Fibroblast of lung (primary cell): ENCODE results near the gene SPTLC1. TPM values are rescaled to one million over a fixed set of nuclear protein-coding genes. Genes with fewer than 3 reads are reported as not detected.

ENCODE experiments used
- DNase-seq, 2 donors: peaks; one replicate each; pipeline versions ENCODE4 v3.0.0 to v3.0.0-alpha.2; 2010; ENCODE audit warnings: low read depth in 2 of 2
- H2AFZ ChIP-seq: 2 replicates; pipeline ENCODE4 v1.5.1; 2012; ENCODE audit warnings: low read length, control low read depth, inconsistent platforms
- H3K27ac ChIP-seq: 2 replicates; pipeline ENCODE4 v1.5.1; 2011; ENCODE audit warnings: low read length, control low read depth; ENCODE audit not compliant: insufficient read depth
- H3K27me3 ChIP-seq: 2 replicates; pipeline ENCODE4 v1.5.1; 2011; ENCODE audit warnings: mild to moderate bottlenecking, low read length; ENCODE audit not compliant: control insufficient read depth, insufficient read depth
- H3K36me3 ChIP-seq: 2 replicates; pipeline ENCODE4 v1.5.1; 2011; ENCODE audit warnings: low read length; ENCODE audit not compliant: control insufficient read depth, insufficient read depth
- H3K4me1 ChIP-seq: 2 replicates; pipeline ENCODE4 v1.5.1; 2011; ENCODE audit warnings: low read length; ENCODE audit not compliant: control insufficient read depth, insufficient read depth; ENCODE audit errors: extremely low read depth
- H3K4me2 ChIP-seq: 2 replicates; pipeline ENCODE4 v1.5.1; 2011; ENCODE audit warnings: low read length, control low read depth; ENCODE audit not compliant: insufficient read depth; ENCODE audit errors: extremely low read depth
- H3K4me3 ChIP-seq, 4 experiments: fragments of 200-600 bp in 1 of 4; sonication (generic) in 1 of 4; replicated peaks in 1 of 4; 2 replicates each; pipeline ENCODE4 v1.5.1; 2011 to 2016; ENCODE audit warnings: low read length in 4 of 4, low read depth in 3 of 4, mild to moderate bottlenecking in 3 of 4, control low read depth in 2 of 4, inconsistent platforms in 1 of 4, mixed read lengths in 1 of 4; ENCODE audit not compliant: insufficient read depth in 1 of 4; ENCODE audit errors: control extremely low read depth in 1 of 4
- H3K79me2 ChIP-seq: 2 replicates; pipeline ENCODE4 v1.5.1; 2012; ENCODE audit warnings: mild to moderate bottlenecking, low read length, inconsistent platforms; ENCODE audit not compliant: control insufficient read depth, insufficient read depth
- H3K9ac ChIP-seq: 2 replicates; pipeline ENCODE4 v1.5.1; 2011; ENCODE audit warnings: mild to moderate bottlenecking, low read length, control low read depth; ENCODE audit not compliant: insufficient read depth
- H3K9me3 ChIP-seq: 2 replicates; pipeline ENCODE4 v1.5.1; 2012; ENCODE audit warnings: low read depth, low read length; ENCODE audit not compliant: control insufficient read depth, insufficient read depth
- H4K20me1 ChIP-seq: 2 replicates; pipeline ENCODE4 v1.5.1; 2011; ENCODE audit warnings: low read length; ENCODE audit not compliant: control insufficient read depth, insufficient read depth; ENCODE audit errors: extremely low read depth
- CTCF ChIP-seq, 2 donors: IDR thresholded peaks in 1 of 2; conservative IDR thresholded peaks in 1 of 2; 1 replicate in 1 of 2; 2 replicates in 1 of 2; pipeline ENCODE4 v1.5.1; 2011 to 2012; ENCODE audit warnings: low read length in 2 of 2, control low read depth in 1 of 2, inconsistent platforms in 1 of 2, low read depth in 1 of 2, mild to moderate bottlenecking in 1 of 2
- EZH2 ChIP-seq: IDR thresholded peaks from 2 replicates; pipeline ENCODE4 v1.5.1; 2012; ENCODE audit warnings: low read length, control low read depth, mild to moderate bottlenecking; ENCODE audit errors: missing control alignments
- polyA plus RNA-seq, 2 donors: library from polyadenylated mRNA; depleted of rRNA in 1 of 2; stranded (reverse) in 1 of 2; unstranded in 1 of 2; fragments of >200 nt; gene quantifications; 2 replicates each; pipeline ENCODE4 v1.2.1, GENCODE V29; 2011 to 2012; ENCODE audit warnings: missing spikeins in 1 of 2
- total RNA-seq: library from RNA; depleted of rRNA; stranded (reverse); fragments of >200 nt; gene quantifications from 2 replicates; pipeline ENCODE4 v1.2.1, GENCODE V29; 2014

SPTLC1 gene
- total and polyA plus RNA-seq, 2 donors (not counting 1 experiment from before 2014, with no cell fraction given) = 97.8 to 138 TPM

- H3K36me3 ChIP-seq = peaks cover 8% of the 10 kb centered on the region
- no peaks in the 10 kb centered on the region for H3K79me2 ChIP-seq
- DNase-seq = no peak
These were observed 58.0 kb downstream of the SPTLC1 start for GRCh38 chr9:92057226-92057625.

GRCh38 chr9:92055624-92056023, 59.6 kb downstream of the SPTLC1 start:
- no peaks in the 10 kb centered on the region for H4K20me1 ChIP-seq
- H3K79me2 ChIP-seq = no peaks in the 10 kb centered on the region
- H2AFZ ChIP-seq = no peak overlapping the region
- no peaks in the 10 kb centered on the region for H3K4me1 ChIP-seq
- H3K9ac ChIP-seq = no peak overlapping the region
- no peaks in the 10 kb centered on the region for H3K27me3 ChIP-seq
- TF ChIP-seq EZH2 (no peak), CTCF (conservative IDR thresholded peaks at IDR 0.05 in 1 of 2, IDR thresholded peaks at IDR 0.05 in 1 of 2; ENCODE audit: low read depth in 1 of 2, low read length in 2 of 2) (no peak)
- DNase-seq = no peak
- no peaks in the 10 kb centered on the region for H3K9me3 ChIP-seq
- no peak overlapping the region for H3K27ac ChIP-seq
- H3K4me2 ChIP-seq = no peak overlapping the region
- H3K4me3 ChIP-seq = no peak overlapping the region
- H3K36me3 ChIP-seq = peaks cover 8% of the 10 kb centered on the region

More at GRCh38 chr9:92057226-92057625, 58.0 kb downstream of the SPTLC1 start:
- no peak for TF ChIP-seq CTCF (conservative IDR thresholded peaks at IDR 0.05 in 1 of 2, IDR thresholded peaks at IDR 0.05 in 1 of 2; ENCODE audit: low read depth in 1 of 2, low read length in 2 of 2)
- no peak for TF ChIP-seq EZH2
- no peaks in the 10 kb centered on the region for H3K9me3 ChIP-seq
- no peak overlapping the region for H3K9ac ChIP-seq
- no peak overlapping the region for H2AFZ ChIP-seq
- no peaks in the 10 kb centered on the region for H4K20me1 ChIP-seq
- no peaks in the 10 kb centered on the region for H3K27me3 ChIP-seq
- H3K27ac ChIP-seq = no peak overlapping the region
- H3K4me2 ChIP-seq = no peak overlapping the region
- no peak overlapping the region for H3K4me3 ChIP-seq
- H3K4me1 ChIP-seq = no peaks in the 10 kb centered on the region

GRCh38 chr9:92048924-92049625, 66.1 kb downstream of the SPTLC1 start:
- Histone ChIP-seq H3K36me3 (peaks cover 6% of the 10 kb centered on the region), H4K20me1 (no peaks in the 10 kb centered on the region)
- DNase-seq = peak; percentile 9 to 71

More at GRCh38 chr9:92048924-92049625, 66.1 kb downstream of the SPTLC1 start:
- Histone ChIP-seq H3K27ac (no peak overlapping the region), H3K9ac (no peak overlapping the region), H3K9me3 (no peaks in the 10 kb centered on the region), H3K4me3 (no peak overlapping the region), H3K4me2 (no peak overlapping the region), H2AFZ (no peak overlapping the region), H3K4me1 (no peaks in the 10 kb centered on the region), H3K79me2 (no peaks in the 10 kb centered on the region), H3K27me3 (no peaks in the 10 kb centered on the region)
- TF ChIP-seq EZH2 (no peak), CTCF (conservative IDR thresholded peaks at IDR 0.05 in 1 of 2, IDR thresholded peaks at IDR 0.05 in 1 of 2; ENCODE audit: low read depth in 1 of 2, low read length in 2 of 2) (no peak)
